ENCODE measurements around the gene OR52W1.

Gene OR52W1, protein sequence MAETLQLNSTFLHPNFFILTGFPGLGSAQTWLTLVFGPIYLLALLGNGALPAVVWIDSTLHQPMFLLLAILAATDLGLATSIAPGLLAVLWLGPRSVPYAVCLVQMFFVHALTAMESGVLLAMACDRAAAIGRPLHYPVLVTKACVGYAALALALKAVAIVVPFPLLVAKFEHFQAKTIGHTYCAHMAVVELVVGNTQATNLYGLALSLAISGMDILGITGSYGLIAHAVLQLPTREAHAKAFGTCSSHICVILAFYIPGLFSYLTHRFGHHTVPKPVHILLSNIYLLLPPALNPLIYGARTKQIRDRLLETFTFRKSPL
- 0 reads per million in 3 donors for total RNA-seq

DNA sequence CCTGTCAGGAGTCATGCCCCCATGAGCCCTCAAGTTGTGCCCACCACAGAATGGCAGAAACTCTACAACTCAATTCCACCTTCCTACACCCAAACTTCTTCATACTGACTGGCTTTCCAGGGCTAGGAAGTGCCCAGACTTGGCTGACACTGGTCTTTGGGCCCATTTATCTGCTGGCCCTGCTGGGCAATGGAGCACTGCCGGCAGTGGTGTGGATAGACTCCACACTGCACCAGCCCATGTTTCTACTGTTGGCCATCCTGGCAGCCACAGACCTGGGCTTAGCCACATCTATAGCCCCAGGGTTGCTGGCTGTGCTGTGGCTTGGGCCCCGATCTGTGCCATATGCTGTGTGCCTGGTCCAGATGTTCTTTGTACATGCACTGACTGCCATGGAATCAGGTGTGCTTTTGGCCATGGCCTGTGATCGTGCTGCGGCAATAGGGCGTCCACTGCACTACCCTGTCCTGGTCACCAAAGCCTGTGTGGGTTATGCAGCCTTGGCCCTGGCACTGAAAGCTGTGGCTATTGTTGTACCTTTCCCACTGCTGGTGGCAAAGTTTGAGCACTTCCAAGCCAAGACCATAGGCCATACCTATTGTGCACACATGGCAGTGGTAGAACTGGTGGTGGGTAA lies at the start of gene OR52W1:
Gene OR52W1, plus strand, starts transcription at position 51 of the 637 bp plus-strand sequence. Its CDS starts 0 bp downstream, at position 51.
- peaks cover 14% of the 10 kb centered on the region for H3K4me1 ChIP-seq (ENCODE audit: control insufficient read depth, insufficient read depth, low read length, poor library complexity, severe bottlenecking)
- H3K27ac ChIP-seq (ENCODE audit: insufficient read depth, low read length, poor library complexity, severe bottlenecking) = no peak within 1 kb of the TSS

DNA sequence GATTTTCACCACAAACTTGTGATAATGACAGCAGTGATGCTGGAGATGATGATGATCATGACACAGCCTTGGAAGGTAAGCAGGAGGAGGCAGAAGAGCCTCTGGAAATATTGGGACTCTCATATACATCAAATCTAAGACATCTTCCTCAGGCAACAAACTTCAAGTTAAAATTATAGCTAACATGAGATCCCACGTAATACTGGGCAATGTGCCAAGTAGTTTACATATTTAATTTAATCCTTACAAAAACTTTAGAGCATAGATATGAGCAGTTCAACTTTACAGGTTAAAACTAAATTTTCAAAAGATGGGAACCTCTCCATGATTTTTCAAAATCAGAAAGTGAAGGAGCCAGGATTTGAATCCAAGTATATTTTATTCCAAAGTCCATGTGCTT lies 47.9 kb upstream of the OR52W1 start:
- no peak for DNase-seq
- H3K4me3 ChIP-seq (ENCODE audit: insufficient read depth, low read depth, low read length, poor library complexity, severe bottlenecking) = no peak overlapping the region
- no peaks in the 10 kb centered on the region for H3K27me3 ChIP-seq (replicated peaks; ENCODE audit: control insufficient read depth, insufficient read depth, low read length, poor library complexity, severe bottlenecking)
- no peaks in the 10 kb centered on the region for H3K36me3 ChIP-seq (ENCODE audit: control insufficient read depth, insufficient read depth, low read length)
- H3K9me3 ChIP-seq (ENCODE audit: control insufficient read depth, low read length) = no peaks in the 10 kb centered on the region
- H3K27ac ChIP-seq (ENCODE audit: insufficient read depth, low read length, poor library complexity, severe bottlenecking) = no peak overlapping the region
- no peaks in the 10 kb centered on the region for H3K4me1 ChIP-seq (ENCODE audit: control insufficient read depth, insufficient read depth, low read length, poor library complexity, severe bottlenecking)

More for the DNA sequence above, at the start of gene OR52W1:
- no peaks in the 10 kb centered on the region for H3K9me3 ChIP-seq (ENCODE audit: control insufficient read depth, low read length)
- no peaks in the 10 kb centered on the region for H3K36me3 ChIP-seq (ENCODE audit: control insufficient read depth, insufficient read depth, low read length)
- no peaks in the 10 kb centered on the region for H3K27me3 ChIP-seq (replicated peaks; ENCODE audit: control insufficient read depth, insufficient read depth, low read length, poor library complexity, severe bottlenecking)
- H3K4me3 ChIP-seq (ENCODE audit: insufficient read depth, low read depth, low read length, poor library complexity, severe bottlenecking) = no peak within 1 kb of the TSS
- no peak for DNase-seq

DNA sequence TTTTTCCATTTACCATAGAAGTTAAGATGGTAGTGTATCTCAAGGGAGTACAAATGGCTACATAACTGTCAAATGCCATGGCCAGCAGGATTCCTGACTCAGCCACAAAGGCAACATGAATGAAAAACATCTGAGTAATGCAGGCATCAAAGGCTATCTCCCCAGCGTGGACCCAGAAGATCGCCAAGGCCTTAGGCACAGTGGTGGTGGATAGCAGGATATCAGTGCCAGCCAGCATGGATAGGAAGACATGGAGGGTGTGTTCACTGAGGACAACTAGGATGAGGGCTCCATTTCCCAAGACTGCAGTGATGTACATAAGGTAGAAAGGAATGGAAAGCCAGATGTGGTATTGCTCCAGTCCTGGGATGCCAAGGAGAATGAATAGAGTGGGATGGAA lies 46.9 kb upstream of the OR52W1 start:
- Histone ChIP-seq H3K27me3 (replicated peaks; ENCODE audit: control insufficient read depth, insufficient read depth, low read length, poor library complexity, severe bottlenecking) (no peaks in the 10 kb centered on the region), H3K4me3 (ENCODE audit: insufficient read depth, low read depth, low read length, poor library complexity, severe bottlenecking) (no peak overlapping the region), H3K9me3 (ENCODE audit: control insufficient read depth, low read length) (no peaks in the 10 kb centered on the region), H3K27ac (ENCODE audit: insufficient read depth, low read length, poor library complexity, severe bottlenecking) (no peak overlapping the region), H3K4me1 (ENCODE audit: control insufficient read depth, insufficient read depth, low read length, poor library complexity, severe bottlenecking) (no peaks in the 10 kb centered on the region), H3K36me3 (ENCODE audit: control insufficient read depth, insufficient read depth, low read length) (no peaks in the 10 kb centered on the region)
- no peak for DNase-seq

DNA sequence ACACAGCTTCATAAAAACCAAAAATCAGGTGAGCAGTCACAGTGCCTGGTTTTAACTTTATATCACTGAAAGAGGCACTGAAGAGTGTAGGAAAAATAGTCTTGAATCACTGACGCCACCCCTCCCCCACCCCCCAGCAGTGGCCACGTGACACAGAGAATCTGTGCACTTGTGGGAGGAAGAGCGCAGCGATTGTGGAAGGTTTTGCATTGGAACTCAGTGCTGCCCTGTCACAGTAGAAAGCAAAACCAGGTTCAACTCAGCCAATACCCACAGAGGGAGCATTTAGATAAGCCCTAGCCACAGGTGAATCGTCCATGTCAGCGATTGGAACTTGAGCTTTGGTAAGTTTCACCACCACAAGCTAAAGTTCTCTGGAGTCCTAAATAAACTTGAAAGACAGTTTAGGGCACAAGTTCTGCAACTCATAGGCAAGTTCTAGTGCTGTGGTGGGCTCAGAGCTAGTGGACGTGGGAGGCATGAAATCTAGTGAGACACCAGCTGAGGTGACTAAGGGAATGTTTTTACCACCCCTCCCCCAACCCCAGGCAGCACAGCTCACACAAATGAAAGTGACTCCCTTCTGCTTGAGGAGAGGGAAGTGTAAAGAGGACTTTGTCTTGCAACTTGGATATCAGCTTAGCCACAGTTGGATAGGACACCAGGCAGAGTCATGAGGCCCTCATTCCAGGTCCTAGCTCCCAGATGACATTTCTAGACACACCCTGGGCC lies 42.2 kb upstream of the OR52W1 start:
- H3K27me3 ChIP-seq (replicated peaks; ENCODE audit: control insufficient read depth, insufficient read depth, low read length, poor library complexity, severe bottlenecking) = no peaks in the 10 kb centered on the region
- H3K4me3 ChIP-seq (ENCODE audit: insufficient read depth, low read depth, low read length, poor library complexity, severe bottlenecking) = no peak overlapping the region
- no peak overlapping the region for H3K27ac ChIP-seq (ENCODE audit: insufficient read depth, low read length, poor library complexity, severe bottlenecking)
- no peaks in the 10 kb centered on the region for H3K36me3 ChIP-seq (ENCODE audit: control insufficient read depth, insufficient read depth, low read length)
- H3K9me3 ChIP-seq (ENCODE audit: control insufficient read depth, low read length) = no peaks in the 10 kb centered on the region
- no peaks in the 10 kb centered on the region for H3K4me1 ChIP-seq (ENCODE audit: control insufficient read depth, insufficient read depth, low read length, poor library complexity, severe bottlenecking)
- DNase-seq = no peak

DNA sequence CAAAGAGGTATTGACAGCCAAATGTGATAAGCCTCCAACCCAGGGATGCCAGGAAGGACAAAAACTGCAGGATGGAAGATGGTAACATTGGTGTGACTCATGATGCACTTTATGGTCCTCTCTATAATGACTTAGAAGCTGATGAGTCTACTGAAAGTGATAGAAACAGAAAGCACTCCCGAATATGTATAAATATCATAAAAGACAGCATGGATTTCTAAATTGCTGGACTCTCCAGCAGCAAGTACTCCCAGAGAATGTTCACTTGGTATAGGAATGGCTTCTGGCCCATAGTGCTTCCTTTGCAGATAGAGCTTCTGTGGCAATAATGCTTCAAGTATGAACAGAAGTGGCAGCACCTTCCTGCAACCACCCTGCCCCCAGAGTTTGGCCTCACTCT lies 28.8 kb upstream of the OR52W1 start, which contains the start of gene OR52B2:
Gene OR52B2, minus strand, starts transcription at position 101 of the 400 bp plus-strand sequence. Its CDS starts 0 bp downstream, at position 101.
- no peaks in the 10 kb centered on the region for H3K27me3 ChIP-seq (replicated peaks; ENCODE audit: control insufficient read depth, insufficient read depth, low read length, poor library complexity, severe bottlenecking)
- no peak within 1 kb of the TSS for H3K27ac ChIP-seq (ENCODE audit: insufficient read depth, low read length, poor library complexity, severe bottlenecking)

DNA sequence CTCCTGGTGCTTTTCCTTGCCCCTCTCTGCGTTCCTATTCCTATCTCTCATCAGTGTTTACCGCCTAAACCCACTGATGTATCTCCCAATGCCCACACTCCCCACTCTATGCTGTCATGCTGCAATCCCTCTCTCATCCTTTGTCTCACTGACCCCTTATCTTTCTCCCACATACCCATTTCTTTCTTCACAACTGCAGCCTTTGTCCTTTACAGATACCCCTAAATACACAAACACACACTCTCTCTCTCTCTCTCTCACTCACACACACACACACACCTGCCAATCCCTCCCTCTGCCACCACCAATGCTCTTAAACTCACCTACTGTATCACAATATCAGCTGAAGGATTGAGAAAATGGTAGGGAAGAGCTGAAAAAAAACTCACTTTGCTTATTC lies 23.6 kb upstream of the OR52W1 start:
- H3K36me3 ChIP-seq (ENCODE audit: control insufficient read depth, insufficient read depth, low read length) = no peaks in the 10 kb centered on the region
- H3K4me3 ChIP-seq (ENCODE audit: insufficient read depth, low read depth, low read length, poor library complexity, severe bottlenecking) = no peak overlapping the region
- no peaks in the 10 kb centered on the region for H3K27me3 ChIP-seq (replicated peaks; ENCODE audit: control insufficient read depth, insufficient read depth, low read length, poor library complexity, severe bottlenecking)
- DNase-seq = no peak
- H3K9me3 ChIP-seq (ENCODE audit: control insufficient read depth, low read length) = no peaks in the 10 kb centered on the region
- H3K4me1 ChIP-seq (ENCODE audit: control insufficient read depth, insufficient read depth, low read length, poor library complexity, severe bottlenecking) = no peaks in the 10 kb centered on the region
- no peak overlapping the region for H3K27ac ChIP-seq (ENCODE audit: insufficient read depth, low read length, poor library complexity, severe bottlenecking)

More for the DNA sequence above, 28.8 kb upstream of the OR52W1 start, which contains the start of gene OR52B2:
- H3K36me3 ChIP-seq (ENCODE audit: control insufficient read depth, insufficient read depth, low read length) = no peaks in the 10 kb centered on the region
- H3K4me1 ChIP-seq (ENCODE audit: control insufficient read depth, insufficient read depth, low read length, poor library complexity, severe bottlenecking) = no peaks in the 10 kb centered on the region
- no peaks in the 10 kb centered on the region for H3K9me3 ChIP-seq (ENCODE audit: control insufficient read depth, low read length)
- no peak for DNase-seq
- H3K4me3 ChIP-seq (ENCODE audit: insufficient read depth, low read depth, low read length, poor library complexity, severe bottlenecking) = no peak within 1 kb of the TSS

DNA sequence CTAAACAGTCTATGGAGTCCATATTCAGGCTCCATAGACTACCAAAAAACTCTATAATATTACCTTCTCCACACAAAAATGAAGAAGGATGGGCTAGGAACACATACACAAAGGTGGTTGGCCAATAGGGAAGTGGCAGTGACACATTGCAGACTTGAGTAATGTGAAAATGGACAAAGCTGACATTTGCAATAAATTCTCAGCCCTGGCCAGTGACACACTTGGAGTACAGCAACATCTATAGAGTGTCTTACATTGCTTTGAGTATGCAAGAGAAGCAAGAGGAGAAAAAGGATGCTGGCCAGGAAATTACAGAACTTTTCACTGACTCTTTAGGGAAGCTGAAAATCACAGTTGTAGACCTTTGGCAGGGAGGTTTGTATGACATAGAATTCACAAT lies 7.3 kb upstream of the OR52W1 start:
- Histone ChIP-seq H3K9me3 (ENCODE audit: control insufficient read depth, low read length) (no peaks in the 10 kb centered on the region), H3K4me1 (ENCODE audit: control insufficient read depth, insufficient read depth, low read length, poor library complexity, severe bottlenecking) (no peaks in the 10 kb centered on the region), H3K36me3 (ENCODE audit: control insufficient read depth, insufficient read depth, low read length) (no peaks in the 10 kb centered on the region), H3K27me3 (replicated peaks; ENCODE audit: control insufficient read depth, insufficient read depth, low read length, poor library complexity, severe bottlenecking) (no peaks in the 10 kb centered on the region), H3K4me3 (ENCODE audit: insufficient read depth, low read depth, low read length, poor library complexity, severe bottlenecking) (no peak overlapping the region), H3K27ac (ENCODE audit: insufficient read depth, low read length, poor library complexity, severe bottlenecking) (no peak overlapping the region)
- DNase-seq = no peak

DNA sequence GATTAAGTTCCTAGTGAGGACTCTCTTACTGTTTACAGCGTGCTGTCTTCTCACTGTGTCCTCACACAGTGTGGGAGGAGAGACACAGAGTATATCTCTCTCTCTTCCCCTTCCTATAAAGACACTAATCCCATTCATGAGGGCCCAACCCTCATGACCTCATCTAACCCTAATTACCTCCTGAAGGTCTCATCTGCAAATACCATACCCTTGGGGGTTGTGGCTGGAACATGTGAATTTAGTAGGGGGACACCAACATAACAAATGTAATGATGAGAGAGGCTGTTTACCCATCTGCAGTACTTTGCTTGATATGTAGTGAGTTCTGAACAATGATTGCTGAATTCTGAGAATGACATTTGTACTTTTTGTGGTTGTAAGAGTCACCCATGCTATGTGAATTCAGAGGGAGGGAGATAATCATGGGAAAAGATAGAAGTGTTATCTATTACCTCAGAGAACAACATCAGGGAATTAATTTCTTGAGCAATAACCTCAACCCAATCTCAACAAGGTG lies 4.9 kb upstream of the OR52W1 start:
- Histone ChIP-seq H3K9me3 (ENCODE audit: control insufficient read depth, low read length) (no peaks in the 10 kb centered on the region), H3K36me3 (ENCODE audit: control insufficient read depth, insufficient read depth, low read length) (no peaks in the 10 kb centered on the region), H3K4me3 (ENCODE audit: insufficient read depth, low read depth, low read length, poor library complexity, severe bottlenecking) (no peak overlapping the region), H3K4me1 (ENCODE audit: control insufficient read depth, insufficient read depth, low read length, poor library complexity, severe bottlenecking) (no peaks in the 10 kb centered on the region), H3K27ac (ENCODE audit: insufficient read depth, low read length, poor library complexity, severe bottlenecking) (no peak overlapping the region), H3K27me3 (replicated peaks; ENCODE audit: control insufficient read depth, insufficient read depth, low read length, poor library complexity, severe bottlenecking) (no peaks in the 10 kb centered on the region)
- DNase-seq = no peak

DNA sequence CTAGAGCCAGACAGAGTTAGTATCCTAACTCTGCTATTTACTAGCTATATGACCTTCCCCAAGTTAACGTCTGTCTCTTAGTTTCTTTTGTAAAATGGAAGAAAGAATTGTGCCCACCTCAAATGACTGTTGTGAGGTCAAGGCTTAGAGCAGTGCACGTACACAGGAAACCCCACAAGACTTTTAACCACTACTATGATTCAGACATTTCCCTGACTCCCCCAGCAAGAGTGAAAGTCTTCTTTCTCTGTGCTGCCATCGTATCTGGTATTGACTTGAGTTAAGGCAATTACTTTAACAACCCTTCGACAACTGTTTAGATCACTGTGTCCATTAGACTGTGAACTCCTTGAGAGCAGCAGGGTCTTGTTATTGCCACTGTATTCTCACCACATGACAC lies 2.6 kb upstream of the OR52W1 start:
- Histone ChIP-seq H3K4me3 (ENCODE audit: insufficient read depth, low read depth, low read length, poor library complexity, severe bottlenecking) (no peak overlapping the region), H3K4me1 (ENCODE audit: control insufficient read depth, insufficient read depth, low read length, poor library complexity, severe bottlenecking) (no peaks in the 10 kb centered on the region), H3K27ac (ENCODE audit: insufficient read depth, low read length, poor library complexity, severe bottlenecking) (no peak overlapping the region), H3K9me3 (ENCODE audit: control insufficient read depth, low read length) (no peaks in the 10 kb centered on the region), H3K27me3 (replicated peaks; ENCODE audit: control insufficient read depth, insufficient read depth, low read length, poor library complexity, severe bottlenecking) (no peaks in the 10 kb centered on the region), H3K36me3 (ENCODE audit: control insufficient read depth, insufficient read depth, low read length) (no peaks in the 10 kb centered on the region)
- no peak for DNase-seq

Measured in effector memory CD4-positive, alpha-beta T cell (primary cell).